Ovary (tissue), 9 donors: ENCODE results near the gene GSG1L. TPM values are rescaled to one million over a fixed set of nuclear protein-coding genes. Genes with fewer than 3 reads are reported as not detected.

ENCODE experiments used
- DNase-seq, 5 donors: peaks; one replicate each; pipeline ENCODE4 v3.0.0-alpha.2; 2019 to 2020
- H3K27ac ChIP-seq, 2 donors: fragments of 200-600 bp; one replicate each; pipeline versions ENCODE4 v1.5.1 to v1.8.0; 2019 to 2022
- H3K27me3 ChIP-seq: fragments of 200-600 bp; one replicate; pipeline ENCODE4 v1.8.0; 2022
- H3K36me3 ChIP-seq: fragments of 200-600 bp; sonication (generic); one replicate; pipeline ENCODE4 v1.5.1; 2019
- H3K4me1 ChIP-seq: one replicate; pipeline ENCODE4 v1.8.1; 2013; ENCODE audit warnings: mild to moderate bottlenecking, moderate library complexity; ENCODE audit not compliant: insufficient read depth
- H3K4me3 ChIP-seq: fragments of 200-600 bp; sonication (generic); one replicate; pipeline ENCODE4 v1.5.1; 2017
- H3K9me3 ChIP-seq, 2 donors: fragments of 200-600 bp in 1 of 2; sonication (generic) in 1 of 2; one replicate each; pipeline versions ENCODE4 v1.5.1 to v1.8.1; 2013 to 2019; ENCODE audit warnings: mild to moderate bottlenecking in 1 of 2, moderate library complexity in 1 of 2
- EP300 ChIP-seq: sonication (generic); formaldehyde crosslinking; IDR thresholded peaks from one replicate; pipeline ENCODE4 v1.6.1; 2017; ENCODE audit warnings: antibody characterized with exemption
- POLR2A ChIP-seq: fragments of 450-650 bp; IDR thresholded peaks from one replicate; pipeline ENCODE4 v1.6.1; 2017; ENCODE audit warnings: antibody characterized with exemption, mild to moderate bottlenecking, moderate library complexity
- WGBS, 3 donors: extraction: QIAGEN DNeasy Blood & Tissue Kit in 1 of 3; methylation state at CpG; one replicate each; pipeline versions ENCODE4 v1.1.5 to v1.1.7; 2013 to 2017; 5-methylcytosine and 5-hydroxymethylcytosine counted together
- intact Hi-C, 4 donors: fragments of 100-400 bp; cut with DNase I; formaldehyde crosslinking; loops; one replicate each; pipeline versions ENCODE4 v1.11.0 to v1.15.1; 2022 to 2023
- polyA plus RNA-seq, 2 donors: library from polyadenylated mRNA; stranded (reverse); fragments of 200-250 nt in 1 of 2; fragments of 350-450 nt in 1 of 2; fragmentation: Illumina TruSeq in 1 of 2; extraction: RNeasy Lipid Tissue Mini Kit (QIAGEN cat#74804) in 1 of 2; gene quantifications; one replicate each; pipeline ENCODE4 v1.2.3, GENCODE V29; 2013 to 2014
- total RNA-seq, 7 donors: library from RNA; depleted of rRNA in 2 of 7; stranded (reverse); fragments of >200 nt in 2 of 7; fragmentation: NEBNext Ultra II Directional in 3 of 7; extraction: Animal tissue kit (Norgen Biotek cat#: 25700) in 3 of 7; gene quantifications; one replicate each; pipeline versions ENCODE4 v1.1.0 to v1.2.4, GENCODE V29; 2016 to 2023
- TF ChIP-seq, protein P1 (sequence below), 3 donors: fragments of 450-650 bp in 2 of 3; fragments of 200-600 bp in 1 of 3; IDR thresholded peaks; one replicate each; pipeline versions ENCODE4 v1.5.1 to v1.8.0; 2016 to 2022; ENCODE audit warnings: antibody characterized with exemption in 3 of 3, mild to moderate bottlenecking in 1 of 3
- donor health status: DM: no; HTN: no; CAD: no; lungs with moderate emphysema.
- donor health status: DM: no; HTN: no; CAD: no.
- donor health status: Bipolar disorder and iron deficiency.
- donor health status: DM: yes; HTN: yes; CAD: no.
- donor health status: DM: no; HTN: no; CAD: no.
- donor health status: DM: yes; HTN: yes; CAD: no.

The GSG1L gene
- total and polyA plus RNA-seq, 9 donors: 0.30 to 1.1 (median 0.46) TPM; not detected in 4

DNA sequence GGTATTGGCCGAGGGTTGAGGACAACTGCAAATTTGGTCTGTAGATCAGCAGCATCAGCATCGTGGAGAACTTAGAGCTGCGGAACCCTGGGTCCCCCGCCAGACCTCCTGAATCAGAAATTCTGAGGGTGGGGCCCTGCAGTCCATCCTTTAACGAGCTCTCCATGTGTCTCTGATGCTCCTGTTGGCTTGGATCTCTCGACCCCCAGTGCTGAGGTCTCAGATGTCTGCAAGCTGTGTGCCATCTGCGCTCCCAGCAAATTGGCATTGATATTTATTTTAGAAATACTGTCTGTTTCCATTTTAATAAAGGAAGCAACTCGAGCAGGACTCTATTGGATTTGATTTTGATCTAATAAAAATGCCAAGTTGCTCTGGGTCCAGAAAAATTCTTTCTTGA, 263.6 kb downstream of the GSG1L start:
- intact Hi-C loops: no loop called here
- 53 to 71% (median 56%) methylated on average over 8 of the region's 8 CpGs for whole genome bisulfite sequencing, 3 donors
- Histone ChIP-seq H3K4me1 (no peaks in the 10 kb centered on the region), H3K4me3 (no peak overlapping the region), H3K27ac (no peak overlapping the region), H3K36me3 (no peaks in the 10 kb centered on the region), H3K9me3 (no peaks in the 10 kb centered on the region), H3K27me3 (no peaks in the 10 kb centered on the region)
- DNase-seq: no peak
- TF ChIP-seq POLR2A: no peak
- no peak for TF ChIP-seq EP300
- TF ChIP-seq, protein P1, sequence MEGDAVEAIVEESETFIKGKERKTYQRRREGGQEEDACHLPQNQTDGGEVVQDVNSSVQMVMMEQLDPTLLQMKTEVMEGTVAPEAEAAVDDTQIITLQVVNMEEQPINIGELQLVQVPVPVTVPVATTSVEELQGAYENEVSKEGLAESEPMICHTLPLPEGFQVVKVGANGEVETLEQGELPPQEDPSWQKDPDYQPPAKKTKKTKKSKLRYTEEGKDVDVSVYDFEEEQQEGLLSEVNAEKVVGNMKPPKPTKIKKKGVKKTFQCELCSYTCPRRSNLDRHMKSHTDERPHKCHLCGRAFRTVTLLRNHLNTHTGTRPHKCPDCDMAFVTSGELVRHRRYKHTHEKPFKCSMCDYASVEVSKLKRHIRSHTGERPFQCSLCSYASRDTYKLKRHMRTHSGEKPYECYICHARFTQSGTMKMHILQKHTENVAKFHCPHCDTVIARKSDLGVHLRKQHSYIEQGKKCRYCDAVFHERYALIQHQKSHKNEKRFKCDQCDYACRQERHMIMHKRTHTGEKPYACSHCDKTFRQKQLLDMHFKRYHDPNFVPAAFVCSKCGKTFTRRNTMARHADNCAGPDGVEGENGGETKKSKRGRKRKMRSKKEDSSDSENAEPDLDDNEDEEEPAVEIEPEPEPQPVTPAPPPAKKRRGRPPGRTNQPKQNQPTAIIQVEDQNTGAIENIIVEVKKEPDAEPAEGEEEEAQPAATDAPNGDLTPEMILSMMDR (IDR thresholded peaks at IDR 0.05): no peak

DNA sequence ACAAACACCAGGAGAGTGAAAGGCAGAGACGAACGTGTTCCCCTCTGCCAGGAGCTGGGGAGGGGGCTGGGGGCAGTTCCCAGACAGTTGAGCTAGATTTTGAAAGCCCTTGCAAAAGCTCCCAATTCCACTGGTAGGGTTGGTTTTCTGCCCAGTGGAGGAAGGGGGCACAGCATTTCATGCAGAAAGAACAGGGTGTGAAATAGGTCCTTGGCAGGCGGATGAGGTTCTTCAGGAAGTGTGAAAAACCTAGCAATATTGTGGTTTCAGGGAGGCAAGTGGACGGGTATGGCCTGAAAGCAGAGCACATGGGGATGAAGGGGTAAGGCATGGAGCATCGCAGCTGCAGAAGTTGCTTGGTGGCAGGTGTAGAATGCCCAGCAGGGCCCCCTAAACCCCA, 265.3 kb downstream of the GSG1L start:
- Histone ChIP-seq H3K27ac (no peak overlapping the region), H3K36me3 (no peaks in the 10 kb centered on the region), H3K9me3 (no peaks in the 10 kb centered on the region), H3K4me3 (no peak overlapping the region), H3K4me1 (no peaks in the 10 kb centered on the region), H3K27me3 (no peaks in the 10 kb centered on the region)
- 44 to 57% (median 54%) methylated on average over 5 of the region's 5 CpGs for WGBS, 3 donors
- DNase-seq: no peak
- TF ChIP-seq POLR2A (no peak), EP300 (no peak)
- TF ChIP-seq, protein P1 (IDR thresholded peaks at IDR 0.05): no peak
- intact Hi-C loops: no loop called here

DNA sequence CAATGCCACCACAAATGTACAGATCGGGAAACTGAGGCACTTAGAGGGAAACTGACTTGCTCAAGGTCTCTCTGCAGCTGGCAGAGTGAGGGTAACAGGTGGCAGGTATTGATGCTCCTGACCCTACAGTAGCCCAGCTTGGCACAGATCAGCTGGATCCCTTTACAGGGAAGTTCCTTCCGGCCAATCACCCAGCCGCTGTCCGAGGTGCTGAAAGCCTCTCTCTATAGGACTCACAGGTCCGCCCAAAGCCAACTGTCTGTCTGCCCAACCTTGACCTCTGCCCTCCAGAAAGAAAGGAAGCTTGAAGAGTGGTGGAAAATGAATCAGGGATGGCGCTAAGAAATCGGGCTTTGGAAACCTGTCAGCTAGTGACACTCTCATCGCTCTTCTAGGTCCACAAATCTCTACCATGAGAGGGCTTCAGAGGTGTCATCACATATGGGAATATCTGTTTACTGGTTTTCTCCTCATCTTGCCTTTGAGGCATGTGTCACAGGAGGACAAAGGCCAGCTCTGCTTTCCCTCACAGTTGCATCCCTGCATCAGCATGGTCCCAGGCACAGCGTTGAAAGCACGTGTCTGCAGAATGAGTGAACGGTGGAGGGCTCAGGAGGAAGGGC, 267.4 kb downstream of the GSG1L start:
- 47 to 50% (median 48%) methylated on average over 11 of the region's 11 CpGs for WGBS, 3 donors
- DNase-seq: peak in 3 of 5 donors; percentile 45 to 48 (median 47)

DNA sequence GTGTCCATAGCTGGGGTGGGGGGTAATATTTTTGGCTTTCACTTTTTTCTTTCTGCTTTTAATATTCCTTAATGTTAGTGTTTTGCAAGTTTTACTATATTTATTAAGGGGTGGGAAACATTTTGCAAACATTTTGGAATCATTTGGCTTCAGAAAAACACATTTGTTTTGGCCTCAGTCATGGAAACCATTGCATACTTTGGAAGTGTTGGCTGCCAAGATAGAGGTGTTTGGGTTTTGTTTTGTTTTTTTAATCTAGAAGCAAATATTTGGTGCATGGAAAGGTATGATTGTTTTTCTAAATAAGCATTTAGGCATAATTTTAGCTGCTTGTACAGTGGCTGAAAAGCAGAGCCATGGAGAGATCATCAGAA, 270.3 kb downstream of the GSG1L start:
- H3K27ac ChIP-seq: no peak overlapping the region
- DNase-seq: no peak
- H3K27me3 ChIP-seq: no peaks in the 10 kb centered on the region
- no peak overlapping the region for H3K4me3 ChIP-seq
- no peaks in the 10 kb centered on the region for H3K4me1 ChIP-seq
- H3K36me3 ChIP-seq: no peaks in the 10 kb centered on the region
- no peaks in the 10 kb centered on the region for H3K9me3 ChIP-seq
- TF ChIP-seq EP300: no peak
- TF ChIP-seq POLR2A: no peak
- TF ChIP-seq, protein P1 (IDR thresholded peaks at IDR 0.05): no peak
- intact Hi-C loops: no loop called here

More for the DNA sequence above, 267.4 kb downstream of the GSG1L start:
- no peak overlapping the region for H3K4me3 ChIP-seq
- intact Hi-C loops: no loop called here
- no peaks in the 10 kb centered on the region for H3K27me3 ChIP-seq
- no peaks in the 10 kb centered on the region for H3K9me3 ChIP-seq
- H3K4me1 ChIP-seq: no peaks in the 10 kb centered on the region
- TF ChIP-seq, protein P1 (IDR thresholded peaks at IDR 0.05): no peak
- no peaks in the 10 kb centered on the region for H3K36me3 ChIP-seq
- no peak overlapping the region for H3K27ac ChIP-seq
